DND-41 (cell line): Measurements from ENCODE around the gene SPPL2C.

Experiments used
- CTCF ChIP-seq: IDR thresholded peaks from 2 replicates; pipeline ENCODE4 v1.5.1; 2012; ENCODE audit warnings: borderline replicate concordance, low read length, moderate library complexity, mild to moderate bottlenecking; ENCODE audit not compliant: poor library complexity, severe bottlenecking; ENCODE audit errors: extremely low read depth
- EZH2 ChIP-seq: IDR thresholded peaks from 3 replicates; pipeline ENCODE4 v1.6.1; 2012; ENCODE audit warnings: borderline replicate concordance, low read depth, mild to moderate bottlenecking, moderate library complexity, low read length, inconsistent platforms; ENCODE audit not compliant: severe bottlenecking

GRCh38 chr17:45826919-45827588 is 17.6 kb upstream of the SPPL2C start:
- TF ChIP-seq CTCF: no peak
- TF ChIP-seq EZH2: no peak
